H9 (cell line): Measurements from ENCODE around the gene PIP5K1C. TPM values are rescaled to one million over a fixed set of nuclear protein-coding genes. Genes with fewer than 3 reads are reported as not detected.

ENCODE experiments used
- DNase-seq: peaks from one replicate; pipeline ENCODE4 v3.0.0-alpha.2; 2017
- H2AFZ ChIP-seq: one replicate; pipeline ENCODE4 v1.6.1; 2013; ENCODE audit warnings: mild to moderate bottlenecking, low read length, control low read depth, moderate library complexity
- H2AK5ac ChIP-seq: 2 replicates; pipeline ENCODE4 v1.6.1; 2013; ENCODE audit warnings: low read length, control low read depth, mixed read lengths; ENCODE audit not compliant: insufficient read length
- H2BK120ac ChIP-seq: one replicate; pipeline ENCODE4 v1.6.1; 2013; ENCODE audit warnings: low read depth, mild to moderate bottlenecking, low read length, control low read depth, inconsistent platforms; ENCODE audit not compliant: poor library complexity, severe bottlenecking
- H2BK12ac ChIP-seq: 2 replicates; pipeline ENCODE4 v1.6.1; 2013; ENCODE audit warnings: low read length, control low read depth, mixed read lengths, low read depth; ENCODE audit not compliant: insufficient read length
- H2BK15ac ChIP-seq: 2 replicates; pipeline ENCODE4 v1.6.1; 2013; ENCODE audit warnings: low read depth, low read length, control low read depth
- H2BK20ac ChIP-seq: one replicate; pipeline ENCODE4 v1.6.1; 2013; ENCODE audit warnings: low read depth, mild to moderate bottlenecking, low read length, control low read depth, inconsistent platforms; ENCODE audit not compliant: poor library complexity, severe bottlenecking
- H2BK5ac ChIP-seq: 2 replicates; pipeline ENCODE4 v1.6.1; 2013; ENCODE audit warnings: low read length, control low read depth, mixed read lengths; ENCODE audit not compliant: insufficient read length
- H3K14ac ChIP-seq: 2 replicates; pipeline ENCODE4 v1.6.1; 2013; ENCODE audit warnings: low read length, control low read depth; ENCODE audit not compliant: insufficient read depth
- H3K18ac ChIP-seq: 2 replicates; pipeline ENCODE4 v1.6.1; 2013; ENCODE audit warnings: low read depth, mild to moderate bottlenecking, mixed read lengths, low read length, control low read depth; ENCODE audit not compliant: insufficient read length
- H3K23ac ChIP-seq: 2 replicates; pipeline ENCODE4 v1.6.1; 2013; ENCODE audit warnings: low read length, control low read depth, mixed read lengths, low read depth; ENCODE audit not compliant: insufficient read length
- H3K23me2 ChIP-seq: 2 replicates; pipeline ENCODE4 v1.6.1; 2013; ENCODE audit warnings: low read depth, mild to moderate bottlenecking, mixed read lengths, low read length, control low read depth; ENCODE audit not compliant: insufficient read length, poor library complexity, severe bottlenecking
- H3K27ac ChIP-seq: 2 replicates; pipeline ENCODE4 v1.5.1; 2013; ENCODE audit warnings: low read length, control low read depth, mixed read lengths, low read depth; ENCODE audit not compliant: insufficient read length
- H3K27me3 ChIP-seq: 2 replicates; pipeline ENCODE4 v1.6.1; 2013; ENCODE audit warnings: low read length, control low read depth, inconsistent platforms; ENCODE audit not compliant: insufficient read depth
- H3K4ac ChIP-seq: 2 replicates; pipeline ENCODE4 v1.6.1; 2013; ENCODE audit warnings: low read depth, mild to moderate bottlenecking, control low read depth, inconsistent platforms, low read length, moderate library complexity
- H3K4me1 ChIP-seq: 2 replicates; pipeline ENCODE4 v1.6.1; 2013; ENCODE audit warnings: low read length, control low read depth, inconsistent platforms; ENCODE audit not compliant: insufficient read depth
- H3K4me2 ChIP-seq: 2 replicates; pipeline ENCODE4 v1.6.1; 2013; ENCODE audit warnings: low read length, control low read depth, mixed read lengths; ENCODE audit not compliant: insufficient read length, insufficient read depth
- H3K56ac ChIP-seq: 2 replicates; pipeline ENCODE4 v1.6.1; 2013; ENCODE audit warnings: low read depth, mild to moderate bottlenecking, mixed read lengths, low read length, control low read depth; ENCODE audit not compliant: insufficient read length
- H3K79me1 ChIP-seq: 2 replicates; pipeline ENCODE4 v1.6.1; 2013; ENCODE audit warnings: low read depth, mild to moderate bottlenecking, moderate library complexity, low read length, control low read depth, inconsistent platforms; ENCODE audit not compliant: insufficient read depth, poor library complexity, severe bottlenecking
- H3K79me2 ChIP-seq: 2 replicates; pipeline ENCODE4 v1.6.1; 2013; ENCODE audit warnings: low read length, control low read depth, inconsistent platforms; ENCODE audit not compliant: insufficient read depth
- H3K9ac ChIP-seq: 2 replicates; pipeline ENCODE4 v1.6.1; 2013; ENCODE audit warnings: low read length, control low read depth, mixed read lengths; ENCODE audit not compliant: insufficient read length; ENCODE audit errors: extremely low read depth
- H3K9me3 ChIP-seq: one replicate; pipeline ENCODE4 v1.6.1; 2013; ENCODE audit warnings: low read depth, low read length, inconsistent platforms; ENCODE audit not compliant: control insufficient read depth
- H3T11ph ChIP-seq: one replicate; pipeline ENCODE4 v1.6.1; 2013; ENCODE audit warnings: mild to moderate bottlenecking, low read length, control low read depth, inconsistent platforms
- H4K20me1 ChIP-seq: one replicate; pipeline ENCODE4 v1.6.1; 2013; ENCODE audit not compliant: control insufficient read depth, insufficient read length, insufficient read depth
- H4K5ac ChIP-seq: 2 replicates; pipeline ENCODE4 v1.6.1; 2013; ENCODE audit warnings: low read depth, mild to moderate bottlenecking, mixed read lengths, low read length, control low read depth; ENCODE audit not compliant: insufficient read length
- H4K8ac ChIP-seq: replicated peaks from 2 replicates; pipeline ENCODE4 v1.6.1; 2013; ENCODE audit warnings: low read length, control low read depth, mixed read lengths, low read depth; ENCODE audit not compliant: insufficient read length
- H4K91ac ChIP-seq: 2 replicates; pipeline ENCODE4 v1.6.1; 2013; ENCODE audit warnings: low read depth, mild to moderate bottlenecking, moderate library complexity, mixed read lengths, low read length, control low read depth; ENCODE audit not compliant: insufficient read length
- H3K27ac Mint-ChIP-seq, 3 experiments: 2 replicates in 2 of 3; 3 replicates in 1 of 3; pipeline ENCODE4 v1.8.0; 2020 to 2021; ENCODE audit warnings: mixed read lengths in 3 of 3, mild to moderate bottlenecking in 1 of 3, moderate library complexity in 1 of 3
- H3K27me3 Mint-ChIP-seq: 2 replicates; pipeline ENCODE4 v1.8.0; 2021; ENCODE audit warnings: low read depth, mild to moderate bottlenecking, moderate library complexity, mixed read lengths
- H3K36me3 Mint-ChIP-seq, 3 experiments: 2 replicates in 2 of 3; 3 replicates in 1 of 3; pipeline ENCODE4 v1.8.0; 2020 to 2021; ENCODE audit warnings: low read depth in 3 of 3, mixed read lengths in 3 of 3; ENCODE audit not compliant: insufficient read depth in 1 of 3
- H3K4me1 Mint-ChIP-seq, 2 experiments: 2 replicates each; pipeline ENCODE4 v1.8.0; 2020; ENCODE audit warnings: mixed read lengths in 2 of 2
- H3K4me3 Mint-ChIP-seq, 2 experiments: 2 replicates in 1 of 2; 3 replicates in 1 of 2; pipeline ENCODE4 v1.8.0; 2020 to 2021; ENCODE audit warnings: mild to moderate bottlenecking in 2 of 2, mixed read lengths in 2 of 2, moderate library complexity in 1 of 2
- H3K9me3 Mint-ChIP-seq, 2 experiments: 2 replicates in 1 of 2; 3 replicates in 1 of 2; pipeline ENCODE4 v1.8.0; 2020; ENCODE audit warnings: mild to moderate bottlenecking in 2 of 2, mixed read lengths in 2 of 2, moderate library complexity in 1 of 2
- WGBS: extraction: QIAGEN DNeasy Blood & Tissue Kit; methylation state at CpG from one replicate; pipeline ENCODE4 v1.1.7; 2013; ENCODE audit warnings: missing lambda C conversion rate, low lambda C conversion rate, mixed read lengths; ENCODE audit not compliant: insufficient read length; ENCODE audit errors: extremely low coverage; 5-methylcytosine and 5-hydroxymethylcytosine counted together
- total RNA-seq: library from RNA; stranded (reverse); gene quantifications from 2 replicates; pipeline ENCODE4 v1.2.1, GENCODE V29; 2021
- TF ChIP-seq, protein P1 (sequence below): fragments of 200-600 bp; sonication (generic); conservative IDR thresholded peaks from 3 replicates; pipeline ENCODE4 v1.8.0; 2021; ENCODE audit warnings: antibody characterized with exemption, mild to moderate bottlenecking

PIP5K1C gene
- total RNA-seq, 1 experiment from 2014 or later, result 41.7 TPM

DNA sequence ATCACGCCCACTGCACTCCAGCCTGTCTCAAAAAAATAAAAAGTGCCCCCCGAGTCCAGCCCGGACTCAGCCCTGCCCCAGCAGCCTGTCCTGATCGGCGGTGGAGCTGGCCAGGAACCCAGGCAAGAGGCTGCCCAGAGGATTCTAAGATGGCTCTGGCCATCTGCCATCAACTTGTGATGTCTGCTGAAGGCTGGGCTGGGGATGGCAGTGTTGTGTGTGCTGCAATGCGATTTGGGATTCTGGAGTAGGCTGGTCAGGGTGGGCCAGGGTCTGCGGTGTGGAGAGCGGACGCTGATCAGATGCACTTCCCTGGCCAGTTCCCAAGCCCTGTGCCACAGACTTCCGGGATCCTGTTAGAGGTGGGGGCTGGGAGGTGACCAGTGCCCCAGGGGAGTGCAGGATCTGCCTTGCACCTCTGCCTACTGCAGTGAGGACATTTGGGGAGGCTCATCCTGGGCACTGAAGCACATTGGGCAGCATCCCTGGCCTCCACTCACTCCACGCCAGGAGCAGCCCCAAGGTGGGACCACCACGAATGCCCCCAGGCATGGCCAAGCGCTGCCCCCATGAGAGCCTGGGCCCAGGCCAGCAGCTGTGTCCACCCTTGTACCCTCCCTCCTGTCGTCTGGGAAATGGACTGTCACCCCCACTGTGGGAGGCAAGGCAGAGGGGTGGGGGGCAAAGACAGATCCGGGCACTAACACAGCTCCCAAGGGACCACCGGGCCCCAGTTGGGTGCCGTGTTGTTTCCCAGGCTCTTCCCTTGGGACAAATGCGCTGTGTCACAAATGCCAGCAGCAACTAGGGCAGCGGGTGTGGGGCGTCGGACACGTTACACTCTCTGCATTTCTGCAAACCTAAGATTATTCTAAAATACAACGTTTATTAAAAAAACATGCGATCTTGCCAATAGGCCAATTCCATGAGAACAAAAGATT, 90.2 kb downstream of the PIP5K1C start:
- Histone ChIP-seq H2BK12ac (no peak overlapping the region), H3K79me2 (no peaks in the 10 kb centered on the region), H4K5ac (no peak overlapping the region), H3K23ac (no peak overlapping the region), H2AFZ (no peak overlapping the region), H4K20me1 (no peaks in the 10 kb centered on the region), H3K4ac (no peak overlapping the region), H2BK5ac (no peak overlapping the region), H3K14ac (no peak overlapping the region), H3K9ac (no peak overlapping the region), H3K18ac (no peak overlapping the region), H4K91ac (no peak overlapping the region), H3K27me3 (peaks cover 5% of the 10 kb centered on the region; the same call in 1 of the 2 replicates), H3T11ph (no peak overlapping the region), H2BK15ac (no peak overlapping the region), H3K23me2 (peaks cover 2% of the 10 kb centered on the region), H3K4me1 (no peaks in the 10 kb centered on the region; the same call in 1 of the 2 replicates), H4K8ac (no peak overlapping the region), H3K9me3 (no peaks in the 10 kb centered on the region), H2AK5ac (no peak overlapping the region), H3K56ac (no peak overlapping the region), H2BK120ac (no peak overlapping the region), H2BK20ac (no peak overlapping the region), H3K4me2 (no peak overlapping the region), H3K27ac (no peak overlapping the region), H3K79me1 (no peaks in the 10 kb centered on the region)
- DNase-seq, result no peak
- H3K27me3 Mint-ChIP-seq, result no peaks in the 10 kb centered on the region; the same call in 1 of the 2 replicates
- WGBS, result no CpG with 5 or more reads among the region's 24 CpGs
- no peak overlapping the region for H3K4me3 Mint-ChIP-seq
- TF ChIP-seq, protein P1, sequence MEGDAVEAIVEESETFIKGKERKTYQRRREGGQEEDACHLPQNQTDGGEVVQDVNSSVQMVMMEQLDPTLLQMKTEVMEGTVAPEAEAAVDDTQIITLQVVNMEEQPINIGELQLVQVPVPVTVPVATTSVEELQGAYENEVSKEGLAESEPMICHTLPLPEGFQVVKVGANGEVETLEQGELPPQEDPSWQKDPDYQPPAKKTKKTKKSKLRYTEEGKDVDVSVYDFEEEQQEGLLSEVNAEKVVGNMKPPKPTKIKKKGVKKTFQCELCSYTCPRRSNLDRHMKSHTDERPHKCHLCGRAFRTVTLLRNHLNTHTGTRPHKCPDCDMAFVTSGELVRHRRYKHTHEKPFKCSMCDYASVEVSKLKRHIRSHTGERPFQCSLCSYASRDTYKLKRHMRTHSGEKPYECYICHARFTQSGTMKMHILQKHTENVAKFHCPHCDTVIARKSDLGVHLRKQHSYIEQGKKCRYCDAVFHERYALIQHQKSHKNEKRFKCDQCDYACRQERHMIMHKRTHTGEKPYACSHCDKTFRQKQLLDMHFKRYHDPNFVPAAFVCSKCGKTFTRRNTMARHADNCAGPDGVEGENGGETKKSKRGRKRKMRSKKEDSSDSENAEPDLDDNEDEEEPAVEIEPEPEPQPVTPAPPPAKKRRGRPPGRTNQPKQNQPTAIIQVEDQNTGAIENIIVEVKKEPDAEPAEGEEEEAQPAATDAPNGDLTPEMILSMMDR, result no peak
- peaks cover 7 to 12% (median 7%) of the 10 kb centered on the region in 3 experiments; a peak in 6 of 7 replicates for H3K36me3 Mint-ChIP-seq
- H3K27ac Mint-ChIP-seq, result no peak overlapping the region; a peak in 1 of 7 replicates
- H3K4me1 Mint-ChIP-seq, result peaks cover 12% of the 10 kb centered on the region in 2 experiments
- no peaks in the 10 kb centered on the region for H3K9me3 Mint-ChIP-seq
